NCI-H82 (cell line): ENCODE measurements around the gene GRID1.

Experiments
- DNase-seq: peaks from one replicate; lab custom pipeline; 2025; lab: John Stamatoyannopoulos, UW

GRID1 gene

GRCh38 chr10:86063341-86063740 is 303.3 kb downstream of the GRID1 start:
- no peak for DNase-seq

GRCh38 chr10:86062647-86063145 is 303.9 kb downstream of the GRID1 start:
- DNase-seq = no peak

DNA sequence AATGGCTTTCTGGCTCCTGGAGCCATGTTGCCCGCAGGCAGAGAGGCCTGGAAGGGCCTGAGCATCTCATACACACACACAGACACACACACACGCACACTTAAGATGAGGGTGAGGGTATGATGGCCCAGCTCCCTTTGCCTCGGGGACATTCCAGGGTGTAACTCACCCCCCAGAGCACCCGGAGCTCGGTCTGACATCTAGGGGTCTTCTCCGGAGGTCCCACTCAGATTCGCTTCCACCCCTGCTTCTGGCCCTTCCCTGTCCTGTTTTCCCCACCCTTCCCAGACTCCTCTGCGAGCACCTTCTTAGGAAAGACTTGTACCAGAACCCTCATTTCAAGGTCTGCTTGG is 304.4 kb downstream of the GRID1 start:
- no peak for DNase-seq

DNA sequence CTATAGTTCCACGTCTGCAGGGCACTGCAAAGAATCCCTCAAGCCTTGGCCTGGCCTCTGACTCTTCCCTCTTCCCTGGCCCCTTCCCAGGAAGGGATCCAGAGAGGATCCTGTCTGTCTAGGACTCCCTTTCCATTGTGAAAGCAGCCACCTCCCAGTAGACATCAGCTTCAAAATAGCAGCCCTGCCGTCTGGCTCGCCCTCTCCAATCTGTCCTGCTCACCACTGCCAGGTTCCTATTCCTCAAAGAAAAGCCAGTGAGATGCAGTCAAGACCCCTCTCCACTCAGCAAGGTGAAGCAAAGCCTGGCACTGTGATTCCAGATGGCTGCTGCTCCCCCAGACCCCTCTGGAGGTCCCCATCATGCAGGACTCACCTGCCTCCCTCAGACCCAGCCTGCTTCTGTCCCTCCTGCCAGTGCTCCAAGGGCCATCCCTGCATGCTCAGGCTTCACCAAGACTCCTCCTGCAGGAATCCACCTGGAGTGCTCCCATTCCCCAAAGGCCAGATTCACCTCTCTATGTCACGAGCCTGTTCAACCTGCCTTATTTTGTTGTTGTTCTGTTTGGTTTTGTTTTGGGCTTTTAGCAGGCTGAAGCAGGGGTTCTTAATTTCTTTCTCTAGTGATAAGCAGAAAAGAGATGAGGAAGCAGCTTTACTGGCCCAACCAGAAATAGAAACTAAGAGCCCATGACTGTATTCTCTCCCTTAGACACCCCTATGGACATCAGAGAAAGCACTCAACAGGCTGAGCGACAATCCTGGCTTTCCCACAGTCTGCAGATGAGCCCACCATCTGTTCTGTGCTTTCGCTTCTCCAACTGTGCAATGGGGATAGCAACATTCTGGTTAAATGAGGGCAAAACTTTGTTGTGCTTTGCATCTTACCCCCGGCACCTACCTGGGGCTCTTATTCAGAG is 305.1 kb downstream of the GRID1 start:
- DNase-seq = peak; percentile 29

DNA sequence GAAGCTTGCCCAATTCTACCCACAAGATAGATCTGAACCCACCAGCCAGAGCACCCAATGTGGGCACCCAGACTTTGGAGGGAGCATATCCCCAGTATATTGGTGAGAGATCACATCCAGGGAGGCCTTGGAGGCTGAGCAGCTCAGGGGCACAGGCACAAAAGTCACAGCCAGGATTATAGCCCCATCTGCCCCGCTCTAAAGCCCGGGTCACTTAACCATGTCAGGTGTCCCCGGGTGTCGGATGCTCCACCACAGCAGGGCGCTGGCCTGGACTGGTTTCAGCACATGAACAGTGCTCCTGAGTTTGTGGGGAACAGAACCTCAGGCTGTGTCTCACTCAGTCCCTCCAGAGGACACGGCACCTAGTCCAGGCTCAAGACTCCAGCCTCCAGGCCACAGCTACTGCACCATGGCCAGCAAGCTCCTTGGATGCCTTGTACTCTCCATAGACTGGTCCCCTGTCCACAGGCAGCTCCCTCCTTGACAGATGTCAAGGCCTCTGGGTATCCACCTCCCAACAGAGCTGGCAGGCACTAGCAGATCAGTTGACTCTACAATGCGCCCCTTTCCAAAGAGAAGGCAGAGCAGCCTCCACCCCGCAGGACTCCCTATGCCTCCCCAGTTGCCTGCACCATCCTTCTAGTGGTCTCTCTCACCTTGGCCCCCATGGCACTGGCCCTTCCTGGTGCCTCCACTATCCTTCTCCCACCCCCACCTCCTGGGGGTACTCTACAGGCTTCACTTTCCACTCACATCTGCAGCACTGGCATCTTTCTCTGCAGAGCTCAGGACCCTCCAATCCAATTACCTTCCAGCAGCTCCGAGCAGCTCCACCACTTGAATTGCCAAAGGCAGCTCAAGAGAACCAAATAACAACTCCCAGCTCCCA is 306.0 kb downstream of the GRID1 start:
- DNase-seq = peak; percentile 53

GRCh38 chr10:86059892-86060291 is 306.7 kb downstream of the GRID1 start:
- DNase-seq = no peak

- no peak for DNase-seq
Observed at GRCh38 chr10:86058964-86059363, 307.6 kb downstream of the GRID1 start.

- no peak for DNase-seq
Observed at GRCh38 chr10:86057708-86058107, 308.9 kb downstream of the GRID1 start.

DNA sequence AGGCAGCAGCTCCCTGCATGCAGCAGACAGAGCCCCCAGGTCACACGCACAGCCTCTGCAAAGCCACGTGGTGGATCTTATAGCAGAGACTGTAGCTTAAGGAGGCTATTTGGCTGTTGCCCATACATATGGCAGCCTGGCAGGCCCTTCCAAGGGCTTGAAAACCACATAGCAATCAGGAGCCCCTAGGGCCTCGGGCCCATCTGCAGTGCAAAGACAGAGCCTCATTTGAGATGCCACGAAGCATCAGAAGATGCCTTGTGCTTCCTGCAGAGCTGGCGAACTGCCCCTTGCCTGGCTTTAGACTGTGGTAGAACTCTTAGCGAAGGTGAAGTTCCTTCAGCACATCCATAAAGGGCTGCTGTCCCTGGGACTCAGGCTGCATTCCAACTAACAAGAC is 309.9 kb downstream of the GRID1 start:
- no peak for DNase-seq

DNA sequence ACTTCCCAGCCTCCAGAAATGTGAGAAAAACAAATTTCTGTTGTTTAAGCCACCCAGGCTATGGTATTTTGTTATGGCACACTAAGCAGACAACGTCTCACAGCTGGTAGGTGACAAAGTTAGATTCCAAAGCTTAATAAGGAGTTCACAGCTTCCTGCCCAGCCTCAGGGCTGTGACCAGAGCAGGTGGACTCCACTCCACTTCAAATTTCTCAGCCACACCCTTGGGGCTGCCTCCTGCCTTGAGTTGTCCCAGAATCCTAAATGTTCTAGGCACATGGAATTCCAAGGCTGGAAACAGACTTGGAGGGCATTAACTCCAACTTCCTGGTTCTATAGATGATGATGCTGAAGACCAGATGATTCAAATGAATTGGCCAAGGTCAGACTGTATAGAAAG is 310.7 kb downstream of the GRID1 start:
- DNase-seq = no peak

DNA sequence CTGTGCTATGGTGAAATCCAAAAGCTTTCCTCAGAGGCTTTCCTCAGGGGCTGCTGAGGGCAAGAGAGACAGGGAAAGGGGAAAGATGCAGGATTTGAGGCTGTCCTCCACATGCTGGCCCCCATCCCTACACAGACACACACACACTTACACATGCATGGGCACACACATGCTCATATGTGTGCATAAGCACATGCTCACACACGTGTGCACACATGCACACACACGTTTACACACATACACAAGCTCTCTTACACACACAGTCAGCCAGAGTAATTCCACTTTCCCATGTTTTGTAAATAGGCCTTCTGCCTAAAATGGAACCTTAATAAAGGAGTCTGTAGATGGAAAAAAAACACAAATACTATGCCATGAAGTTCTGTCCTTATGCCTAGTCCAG is 312.9 kb downstream of the GRID1 start:
- DNase-seq = no peak

DNA sequence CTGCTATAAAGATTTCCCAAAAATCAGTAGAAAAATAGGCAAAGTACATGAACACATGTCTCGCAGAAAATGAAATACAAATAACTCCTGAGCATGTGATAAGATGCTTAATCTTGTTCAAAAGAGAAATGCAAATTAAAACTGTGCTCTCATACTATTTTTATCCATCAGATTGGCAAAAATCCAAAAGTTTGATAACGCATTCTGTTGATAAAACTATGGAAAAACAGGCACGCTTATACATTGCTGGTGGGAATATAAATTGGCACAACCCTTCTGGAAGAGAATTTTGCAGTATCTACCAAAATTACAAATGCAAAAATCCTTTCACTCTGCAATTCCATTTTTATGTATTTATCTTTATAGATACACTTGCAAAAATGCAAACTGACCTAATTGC is 315.0 kb downstream of the GRID1 start:
- no peak for DNase-seq

- DNase-seq = no peak
Observed at GRCh38 chr10:86049442-86049841, 317.2 kb downstream of the GRID1 start.

DNA sequence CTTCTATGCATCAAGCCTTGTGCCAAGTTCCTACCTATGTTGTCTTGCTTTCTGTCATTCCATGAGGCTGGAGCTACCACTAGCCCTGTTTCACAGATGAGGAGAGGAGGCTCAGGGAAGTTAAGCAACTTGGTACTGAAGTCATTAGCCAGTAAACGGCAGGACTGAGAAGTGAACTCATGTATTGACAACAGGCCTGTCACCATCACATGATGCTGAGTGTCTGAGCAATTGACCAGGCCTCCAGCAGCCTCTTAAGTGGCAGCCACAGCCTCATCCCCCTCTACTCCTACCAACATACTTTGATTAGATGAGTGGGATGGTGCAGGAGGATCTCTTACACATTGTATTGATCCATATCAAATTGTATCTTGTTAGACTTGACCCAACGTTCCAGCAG is 317.6 kb downstream of the GRID1 start:
- no peak for DNase-seq

GRCh38 chr10:86048571-86048970 is 318.0 kb downstream of the GRID1 start:
- no peak for DNase-seq

DNA sequence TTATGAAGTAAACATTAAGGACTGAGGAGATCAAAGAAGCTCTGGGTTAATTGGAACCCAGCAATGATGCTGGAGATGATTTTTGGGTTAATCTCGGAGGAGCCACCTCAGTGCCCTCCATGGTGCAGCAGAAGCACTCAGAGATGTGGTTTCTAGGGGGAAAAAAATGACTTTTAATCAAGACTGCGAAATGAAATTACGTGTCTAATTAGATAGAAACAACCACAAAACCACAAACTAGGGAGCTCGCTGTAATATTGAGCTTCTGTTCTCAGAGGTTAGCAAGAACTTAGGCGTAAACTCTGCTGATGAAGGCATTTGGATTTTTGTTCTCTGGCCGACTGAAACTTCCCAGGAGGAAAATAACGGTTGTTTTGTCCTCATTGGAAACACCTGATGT is 319.0 kb downstream of the GRID1 start:
- DNase-seq = no peak

GRCh38 chr10:86046845-86047460 is 319.6 kb downstream of the GRID1 start:
- DNase-seq = no peak

DNA sequence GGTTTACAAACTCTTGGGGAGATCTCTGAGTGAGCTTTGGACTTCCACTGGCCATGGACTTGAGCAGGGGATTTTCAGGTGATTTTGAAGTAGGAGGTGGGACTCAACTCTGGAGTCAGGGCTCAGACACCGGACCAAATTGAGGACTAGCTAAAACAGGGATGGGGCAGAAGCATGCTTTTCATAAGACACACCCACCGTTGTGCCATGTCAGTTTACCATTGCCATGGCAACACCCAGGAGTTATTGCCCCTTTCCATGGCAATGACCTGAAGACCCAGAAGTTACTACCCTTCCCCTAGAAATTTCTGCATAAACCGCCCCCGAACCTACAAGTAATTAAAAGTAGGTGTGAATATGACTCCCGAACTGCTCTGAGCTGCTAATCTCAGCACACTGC is 320.7 kb downstream of the GRID1 start:
- DNase-seq = no peak

DNA sequence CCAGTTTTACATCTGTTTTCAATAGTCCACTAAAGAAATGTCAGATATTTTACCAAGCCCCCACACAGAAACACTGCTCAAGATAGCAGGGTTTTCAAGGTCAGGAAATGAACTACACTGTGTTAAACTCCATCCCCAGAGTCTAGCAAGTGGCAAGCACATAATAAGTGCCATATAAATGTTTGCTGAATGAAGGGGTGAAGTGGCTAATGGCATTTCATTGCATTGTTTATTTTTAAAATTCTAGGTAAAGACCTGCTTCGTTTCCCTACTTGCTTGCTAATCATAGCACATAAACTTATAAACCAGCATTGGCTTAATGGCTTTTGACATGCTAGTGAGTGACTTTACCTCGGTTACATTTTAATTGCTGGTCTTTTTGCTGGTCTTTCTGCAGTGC is 322.6 kb downstream of the GRID1 start:
- DNase-seq = no peak

- DNase-seq = no peak
Observed at GRCh38 chr10:86043236-86043635, 323.4 kb downstream of the GRID1 start.

DNA sequence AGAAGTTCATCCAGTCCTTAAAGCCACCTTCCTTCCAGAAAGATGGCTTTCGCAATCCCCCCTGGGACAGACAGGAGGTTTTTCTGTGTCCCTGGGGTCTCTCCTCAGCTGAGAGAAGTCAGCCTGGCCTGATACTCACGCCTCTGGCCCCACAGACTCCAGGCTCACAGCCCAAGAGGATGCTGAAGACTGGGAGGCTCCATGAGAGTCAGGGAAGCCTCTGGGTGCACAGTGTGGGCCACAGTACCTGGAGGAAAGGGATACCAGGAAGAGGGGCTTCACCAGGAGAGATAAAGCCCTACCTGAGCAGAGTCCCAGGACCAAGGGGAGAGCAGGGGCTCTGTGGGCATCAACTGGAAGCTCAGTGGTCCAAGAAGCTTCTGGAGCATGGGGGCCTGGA is 324.4 kb downstream of the GRID1 start:
- no peak for DNase-seq

DNA sequence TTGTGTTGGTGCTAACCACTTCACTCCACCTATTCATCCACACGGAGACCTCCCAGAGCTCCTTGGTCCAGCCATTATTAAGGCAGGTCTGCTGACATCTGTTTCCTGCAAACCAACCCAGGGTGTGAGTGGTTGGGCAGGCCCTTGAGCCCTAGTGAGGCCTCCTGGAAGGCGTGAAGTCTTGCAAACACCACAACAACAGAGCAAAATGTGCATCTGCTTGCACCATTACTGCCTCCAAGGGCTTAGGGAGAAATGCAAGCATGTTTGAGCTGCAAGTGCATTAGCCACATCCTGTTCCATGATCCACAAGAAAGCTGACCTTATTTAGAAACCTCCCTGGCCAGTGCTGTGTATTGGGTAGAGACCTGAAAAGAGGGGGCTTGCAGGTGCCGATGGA is 325.5 kb downstream of the GRID1 start:
- DNase-seq = no peak

- no peak for DNase-seq
Observed at GRCh38 chr10:86038371-86038770, 328.2 kb downstream of the GRID1 start.
